GM12873 (cell line): ENCODE data around the gene ZNRF1.
A peak's percentile ranks its signal among the peaks of the same experiment; 100 is the strongest.

Experiments
- CTCF ChIP-seq: IDR thresholded peaks from 2 replicates; pipeline ENCODE4 v1.5.1; 2012; ENCODE audit warnings: low read depth, mild to moderate bottlenecking, moderate library complexity, low read length, control low read depth; ENCODE audit not compliant: insufficient read depth; ENCODE audit errors: missing control alignments

The ZNRF1 gene

GRCh38 chr16:75106351-75107274, 107.8 kb downstream of the ZNRF1 start:
- TF ChIP-seq CTCF, result no peak

GRCh38 chr16:75107505-75107904, 108.7 kb downstream of the ZNRF1 start:
- TF ChIP-seq CTCF, result no peak

- TF ChIP-seq CTCF, result no peak
Observed at GRCh38 chr16:75108792-75109731, 110.2 kb downstream of the ZNRF1 start.

- TF ChIP-seq CTCF, result peak; percentile 23
Observed at GRCh38 chr16:75109732-75110243, 111.0 kb downstream of the ZNRF1 start.

- TF ChIP-seq CTCF, result peak; percentile 95
Observed at GRCh38 chr16:75110637-75111513, 112.1 kb downstream of the ZNRF1 start.

GRCh38 chr16:75111514-75111940, 112.7 kb downstream of the ZNRF1 start:
- TF ChIP-seq CTCF, result no peak
